Endothelial cell of umbilical vein (primary cell): Measurements from ENCODE around the gene PCSK6. TPM values are rescaled to one million over a fixed set of nuclear protein-coding genes. Genes with fewer than 3 reads are reported as not detected.

Experiments used
- BruUV-seq: library from RNA; stranded (reverse); fragments of 400-500 nt; replicated peaks from 2 replicates; lab custom pipeline; 2021; lab: Mats Ljungman, UMichigan
- CTCF ChIA-PET: fragments of 300-600, 350-600 bp; sonication (Branson Sonifier 250); formaldehyde crosslinking; loops from one replicate; lab custom pipeline; 2021; ENCODE audit warnings: antibody characterized with exemption, inconsistent platforms; lab: Charles Lee
- POLR2A ChIA-PET: fragments of 300-600, 350-600 bp; sonication (Branson Sonifier 250); formaldehyde crosslinking; loops from one replicate; lab custom pipeline; 2021; ENCODE audit warnings: antibody characterized with exemption, inconsistent platforms; lab: Charles Lee
- DNase-seq: peaks from one replicate; pipeline ENCODE4 v3.0.0-alpha.2; 2011; ENCODE audit warnings: low read depth, low spot score
- FAIRE-seq: peaks from 2 replicates; lab custom pipeline; 2011; peaks lifted over from hg19 to GRCh38; lab: Jason Lieb, UNC
- H2AFZ ChIP-seq: 2 replicates; pipeline ENCODE4 v1.6.0; 2012; ENCODE audit warnings: low read depth, low read length, control low read depth, inconsistent platforms
- H3K27ac ChIP-seq: 2 replicates; pipeline ENCODE4 v1.5.1; 2011; ENCODE audit warnings: low read depth, mild to moderate bottlenecking, control low read depth, low read length, moderate library complexity; ENCODE audit not compliant: insufficient read depth
- H3K27me3 ChIP-seq, 2 experiments: 2 replicates each; pipeline versions ENCODE4 v1.6.0 to v1.6.1; 2011; ENCODE audit warnings: low read length in 2 of 2, mixed read lengths in 1 of 2; ENCODE audit not compliant: control insufficient read depth in 2 of 2, insufficient read depth in 2 of 2
- H3K36me3 ChIP-seq, 2 experiments: 2 replicates in 1 of 2; 3 replicates in 1 of 2; pipeline ENCODE4 v1.5.1; 2011; ENCODE audit warnings: low read length in 2 of 2, mild to moderate bottlenecking in 1 of 2, moderate library complexity in 1 of 2; ENCODE audit not compliant: control insufficient read depth in 2 of 2, insufficient read depth in 2 of 2; ENCODE audit errors: extremely low read depth in 1 of 2
- H3K4me1 ChIP-seq: 3 replicates; pipeline ENCODE4 v1.5.1; 2011; ENCODE audit warnings: mild to moderate bottlenecking, low read length; ENCODE audit not compliant: control insufficient read depth, insufficient read depth; ENCODE audit errors: extremely low read depth
- H3K4me2 ChIP-seq: 2 replicates; pipeline ENCODE4 v1.6.1; 2011; ENCODE audit warnings: low read length, control low read depth, mixed read lengths; ENCODE audit not compliant: insufficient read depth
- H3K4me3 ChIP-seq, 3 experiments: fragments of 200-600 bp in 1 of 3; sonication (generic), shearing (Covaris generic) in 1 of 3; replicated peaks in 1 of 3; 2 replicates each; pipeline ENCODE4 v1.5.1; 2011 to 2016; ENCODE audit warnings: control low read depth in 3 of 3, low read length in 3 of 3, mild to moderate bottlenecking in 2 of 3, inconsistent platforms in 1 of 3, low read depth in 1 of 3, moderate library complexity in 1 of 3; ENCODE audit not compliant: insufficient read depth in 1 of 3
- H3K79me2 ChIP-seq: 2 replicates; pipeline ENCODE4 v1.6.0; 2012; ENCODE audit warnings: low read length, inconsistent platforms; ENCODE audit not compliant: control insufficient read depth, insufficient read depth
- H3K9ac ChIP-seq: replicated peaks from 2 replicates; pipeline ENCODE3; 2011; ENCODE audit warnings: low read length, control low read depth; ENCODE audit not compliant: insufficient read depth; ENCODE audit errors: extremely low read depth
- H3K9me1 ChIP-seq: replicated peaks from 3 replicates; pipeline ENCODE4 v1.6.0; 2011; ENCODE audit warnings: mild to moderate bottlenecking, low read length; ENCODE audit not compliant: control insufficient read depth, insufficient read depth; ENCODE audit errors: extremely low read depth
- H3K9me3 ChIP-seq: replicated peaks from 2 replicates; pipeline ENCODE4 v1.5.1; 2012; ENCODE audit warnings: low read length, inconsistent platforms; ENCODE audit not compliant: control insufficient read depth, insufficient read depth
- H4K20me1 ChIP-seq: replicated peaks from 2 replicates; pipeline ENCODE3; 2011; ENCODE audit warnings: mild to moderate bottlenecking, low read length; ENCODE audit not compliant: control insufficient read depth, insufficient read depth; ENCODE audit errors: extremely low read depth
- EZH2 ChIP-seq: IDR thresholded peaks from 2 replicates; pipeline ENCODE4 v1.6.1; 2012; ENCODE audit warnings: borderline replicate concordance, low read depth, mild to moderate bottlenecking, moderate library complexity, low read length, inconsistent platforms; ENCODE audit not compliant: severe bottlenecking
- FOS ChIP-seq: IDR thresholded peaks from 2 replicates; pipeline ENCODE4 v1.6.1; 2011; ENCODE audit warnings: mild to moderate bottlenecking, low read length, moderate library complexity, borderline replicate concordance; ENCODE audit not compliant: insufficient read depth
- GATA2 ChIP-seq: IDR thresholded peaks from 2 replicates; pipeline ENCODE4 v1.7.0; 2011; ENCODE audit warnings: low read depth, mild to moderate bottlenecking, moderate library complexity, mixed read lengths, low read length; ENCODE audit not compliant: insufficient read length, insufficient read depth
- JUN ChIP-seq: IDR thresholded peaks from 2 replicates; pipeline ENCODE4 v1.6.1; 2011; ENCODE audit warnings: borderline replicate concordance, low read depth; ENCODE audit not compliant: insufficient read length, insufficient read depth
- MYC ChIP-seq: IDR thresholded peaks from one replicate; pipeline ENCODE4 v1.6.1; 2011; ENCODE audit warnings: mild to moderate bottlenecking, low read depth, low read length
- POLR2A ChIP-seq: IDR thresholded peaks from 2 replicates; pipeline ENCODE4 v1.6.1; 2012; ENCODE audit warnings: low read depth, mild to moderate bottlenecking, control low read depth, low read length
- POLR2AphosphoS5 ChIP-seq: IDR thresholded peaks from 2 replicates; pipeline ENCODE4 v1.6.1; 2012; ENCODE audit warnings: low read depth, mild to moderate bottlenecking, control low read depth, low read length, moderate library complexity; ENCODE audit not compliant: insufficient read depth
- dilution Hi-C: fragments of 300-500 bp; cut with MboI; formaldehyde crosslinking; loops from one replicate; pipeline ENCODE4 v1.15.0; 2019; ENCODE audit warnings: low sequenced_read_pairs; ENCODE audit not compliant: extremely low pct_ligation_motif_present
- intact Hi-C: fragments of 100-400 bp; cut with micrococcal nuclease; formaldehyde crosslinking; loops from one replicate; pipeline ENCODE4 v1.10.0; 2022
- polyA plus RNA-seq, 4 experiments: library from polyadenylated mRNA; depleted of rRNA in 3 of 4; stranded (reverse) in 3 of 4; unstranded in 1 of 4; fragments of >200 nt; gene quantifications; 2 replicates each; pipeline versions ENCODE4 v1.2.1 to v1.2.3, GENCODE V29; 2011 to 2012; ENCODE audit warnings: missing spikeins in 1 of 4
- total RNA-seq: library from RNA; stranded (reverse); gene quantifications from 2 replicates; pipeline ENCODE4 v1.2.3, GENCODE V29; 2021
- TF ChIP-seq, protein P1 (sequence below), 2 donors: IDR thresholded peaks; 1 replicate in 1 of 2; 2 replicates in 1 of 2; pipeline ENCODE4 v1.5.1; 2011; ENCODE audit warnings: low read length in 2 of 2, mild to moderate bottlenecking in 2 of 2, moderate library complexity in 2 of 2, control low read depth in 1 of 2, inconsistent platforms in 1 of 2, low read depth in 1 of 2; ENCODE audit not compliant: insufficient read depth in 1 of 2; ENCODE audit errors: extremely low read depth in 1 of 2
- TF ChIP-seq, protein P2 (sequence below): IDR thresholded peaks from 2 replicates; pipeline ENCODE4 v1.6.1; 2011; ENCODE audit not compliant: insufficient read depth, insufficient read length

PCSK6 gene
- total and polyA plus RNA-seq, 2 donors (not counting 3 experiments of a cell fraction or from before 2014, with no cell fraction given): 0.18 to 0.69 TPM

DNA sequence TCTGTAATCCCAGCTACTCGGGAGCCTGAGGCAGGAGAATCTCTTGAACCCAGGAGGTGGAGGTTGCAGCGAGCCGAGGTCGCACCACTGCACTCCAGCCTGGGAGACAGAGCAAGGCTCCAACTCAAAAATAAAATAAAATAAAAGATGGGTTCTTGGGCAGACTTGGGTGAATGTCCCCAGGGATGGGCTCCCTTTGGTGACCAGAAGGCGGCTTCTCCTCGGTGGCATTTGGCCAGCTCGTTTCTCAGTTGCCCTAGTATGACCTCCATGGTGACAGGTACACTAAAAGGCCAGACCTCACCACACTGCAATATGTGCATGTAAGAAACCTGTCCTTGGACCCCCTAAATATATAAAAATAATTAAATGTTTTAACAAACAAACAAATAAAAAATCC is 118.4 kb downstream of the PCSK6 start:
- no peak overlapping the region for H3K9ac ChIP-seq
- intact Hi-C loops: no loop called here
- DNase-seq (no peak), FAIRE-seq (no peak)
- TF ChIP-seq POLR2AphosphoS5 (no peak), GATA2 (no peak), EZH2 (no peak), JUN (no peak), MYC (no peak), POLR2A (no peak), FOS (no peak)
- TF ChIP-seq, protein P1, sequence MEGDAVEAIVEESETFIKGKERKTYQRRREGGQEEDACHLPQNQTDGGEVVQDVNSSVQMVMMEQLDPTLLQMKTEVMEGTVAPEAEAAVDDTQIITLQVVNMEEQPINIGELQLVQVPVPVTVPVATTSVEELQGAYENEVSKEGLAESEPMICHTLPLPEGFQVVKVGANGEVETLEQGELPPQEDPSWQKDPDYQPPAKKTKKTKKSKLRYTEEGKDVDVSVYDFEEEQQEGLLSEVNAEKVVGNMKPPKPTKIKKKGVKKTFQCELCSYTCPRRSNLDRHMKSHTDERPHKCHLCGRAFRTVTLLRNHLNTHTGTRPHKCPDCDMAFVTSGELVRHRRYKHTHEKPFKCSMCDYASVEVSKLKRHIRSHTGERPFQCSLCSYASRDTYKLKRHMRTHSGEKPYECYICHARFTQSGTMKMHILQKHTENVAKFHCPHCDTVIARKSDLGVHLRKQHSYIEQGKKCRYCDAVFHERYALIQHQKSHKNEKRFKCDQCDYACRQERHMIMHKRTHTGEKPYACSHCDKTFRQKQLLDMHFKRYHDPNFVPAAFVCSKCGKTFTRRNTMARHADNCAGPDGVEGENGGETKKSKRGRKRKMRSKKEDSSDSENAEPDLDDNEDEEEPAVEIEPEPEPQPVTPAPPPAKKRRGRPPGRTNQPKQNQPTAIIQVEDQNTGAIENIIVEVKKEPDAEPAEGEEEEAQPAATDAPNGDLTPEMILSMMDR (IDR thresholded peaks at IDR 0.05; ENCODE audit: extremely low read depth in 1 of 2, insufficient read depth in 1 of 2, low read depth in 1 of 2, low read length in 2 of 2): no peak
- TF ChIP-seq, protein P2, sequence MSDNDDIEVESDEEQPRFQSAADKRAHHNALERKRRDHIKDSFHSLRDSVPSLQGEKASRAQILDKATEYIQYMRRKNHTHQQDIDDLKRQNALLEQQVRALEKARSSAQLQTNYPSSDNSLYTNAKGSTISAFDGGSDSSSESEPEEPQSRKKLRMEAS: no peak
- no peaks in the 10 kb centered on the region for H3K4me1 ChIP-seq
- H2AFZ ChIP-seq: no peak overlapping the region
- no peaks in the 10 kb centered on the region for H3K36me3 ChIP-seq
- H4K20me1 ChIP-seq: no peaks in the 10 kb centered on the region
- no peak overlapping the region for H3K4me2 ChIP-seq
- H3K79me2 ChIP-seq: no peaks in the 10 kb centered on the region
- POLR2A ChIA-PET: no interaction called here
- BruUV-seq: no TSS peak
- H3K9me1 ChIP-seq: no peaks in the 10 kb centered on the region
- CTCF ChIA-PET: no interaction called here
- dilution Hi-C loops: no loop called here
- no peaks in the 10 kb centered on the region for H3K9me3 ChIP-seq
- H3K27me3 ChIP-seq: peaks cover 0 to 2% of the 10 kb centered on the region in 2 experiments
- H3K4me3 ChIP-seq: no peak overlapping the region
- no peak overlapping the region for H3K27ac ChIP-seq
